ENCODE data around the gene NAP1L4. TPM values are rescaled to one million over a fixed set of nuclear protein-coding genes. Genes with fewer than 3 reads are reported as not detected.

NAP1L4 gene
- total RNA-seq, 1 donor from 2014 or later = 172 TPM

DNA sequence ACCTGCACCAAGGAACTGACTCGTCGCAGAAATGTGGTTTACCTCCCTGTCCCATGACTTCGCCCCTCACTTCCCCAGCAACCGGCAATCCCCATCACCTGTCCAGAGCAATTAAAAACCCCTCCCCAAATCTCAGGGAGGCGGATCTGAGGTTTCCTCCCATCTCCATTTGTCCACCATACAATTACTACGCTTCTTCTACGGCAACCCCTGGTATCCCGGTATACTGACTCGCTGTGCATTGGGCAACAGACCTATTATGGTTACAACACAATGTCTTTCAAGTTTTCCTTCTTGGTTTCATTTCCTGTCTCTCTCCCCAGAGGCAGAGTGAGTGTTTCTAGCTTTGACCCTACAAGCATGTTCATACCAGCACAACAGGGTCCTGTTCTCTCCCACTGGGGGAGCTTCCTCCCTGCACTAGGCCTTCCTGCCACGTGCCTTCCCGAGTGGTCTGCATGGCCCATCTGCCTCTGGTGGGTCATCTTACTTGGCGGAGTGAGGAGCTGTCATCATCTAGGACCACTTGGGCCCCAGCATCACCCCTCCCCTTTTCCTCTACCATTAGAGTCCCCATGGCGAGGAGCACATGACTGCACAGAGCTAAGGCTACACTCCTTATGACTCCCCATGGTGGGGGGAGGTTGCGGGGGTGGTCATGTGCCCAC is 30.3 kb upstream of the NAP1L4 start:
- Mint-ChIP-seq H3K27me3 (no peaks in the 10 kb centered on the region), H3K36me3 (peaks cover 11% of the 10 kb centered on the region), H3K4me1 (ENCODE audit: unreplicated experiment) (peaks cover 13% of the 10 kb centered on the region), H3K4me3 (no peak overlapping the region), H3K9me3 (no peaks in the 10 kb centered on the region), H3K27ac (peak overlapping the region; percentile 46)
- DNase-seq (ENCODE audit: extremely low spot score, unreplicated experiment) = no peak
- TF ChIP-seq, protein P1, sequence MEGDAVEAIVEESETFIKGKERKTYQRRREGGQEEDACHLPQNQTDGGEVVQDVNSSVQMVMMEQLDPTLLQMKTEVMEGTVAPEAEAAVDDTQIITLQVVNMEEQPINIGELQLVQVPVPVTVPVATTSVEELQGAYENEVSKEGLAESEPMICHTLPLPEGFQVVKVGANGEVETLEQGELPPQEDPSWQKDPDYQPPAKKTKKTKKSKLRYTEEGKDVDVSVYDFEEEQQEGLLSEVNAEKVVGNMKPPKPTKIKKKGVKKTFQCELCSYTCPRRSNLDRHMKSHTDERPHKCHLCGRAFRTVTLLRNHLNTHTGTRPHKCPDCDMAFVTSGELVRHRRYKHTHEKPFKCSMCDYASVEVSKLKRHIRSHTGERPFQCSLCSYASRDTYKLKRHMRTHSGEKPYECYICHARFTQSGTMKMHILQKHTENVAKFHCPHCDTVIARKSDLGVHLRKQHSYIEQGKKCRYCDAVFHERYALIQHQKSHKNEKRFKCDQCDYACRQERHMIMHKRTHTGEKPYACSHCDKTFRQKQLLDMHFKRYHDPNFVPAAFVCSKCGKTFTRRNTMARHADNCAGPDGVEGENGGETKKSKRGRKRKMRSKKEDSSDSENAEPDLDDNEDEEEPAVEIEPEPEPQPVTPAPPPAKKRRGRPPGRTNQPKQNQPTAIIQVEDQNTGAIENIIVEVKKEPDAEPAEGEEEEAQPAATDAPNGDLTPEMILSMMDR (conservative IDR thresholded peaks at IDR 0.05) = no peak

DNA sequence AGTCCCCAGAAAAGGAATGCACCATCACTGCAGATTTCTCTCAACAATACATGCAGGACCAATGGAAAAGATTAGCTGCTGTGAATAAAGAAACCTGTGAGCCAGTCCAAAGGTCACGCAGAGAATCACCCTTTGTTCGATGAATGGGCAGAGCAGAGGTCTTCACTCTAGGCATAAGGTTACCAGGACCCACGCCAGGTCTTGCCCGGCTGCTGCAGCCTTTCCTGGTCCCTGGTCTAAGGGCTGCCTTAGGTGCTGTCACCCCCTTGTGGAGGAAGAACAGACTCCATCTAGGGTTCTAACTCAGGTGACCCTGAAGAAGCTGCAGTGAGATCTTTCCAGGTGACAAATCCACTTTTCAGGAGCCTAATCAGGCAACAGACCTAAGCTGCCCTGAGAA is 29.0 kb upstream of the NAP1L4 start:
- Mint-ChIP-seq H3K4me1 (ENCODE audit: unreplicated experiment) (peaks cover 13% of the 10 kb centered on the region), H3K27me3 (no peaks in the 10 kb centered on the region), H3K9me3 (no peaks in the 10 kb centered on the region), H3K36me3 (peaks cover 10% of the 10 kb centered on the region), H3K4me3 (no peak overlapping the region), H3K27ac (no peak overlapping the region)
- no peak for DNase-seq (ENCODE audit: extremely low spot score, unreplicated experiment)
- TF ChIP-seq, protein P1 (conservative IDR thresholded peaks at IDR 0.05) = peak; percentile 70

DNA sequence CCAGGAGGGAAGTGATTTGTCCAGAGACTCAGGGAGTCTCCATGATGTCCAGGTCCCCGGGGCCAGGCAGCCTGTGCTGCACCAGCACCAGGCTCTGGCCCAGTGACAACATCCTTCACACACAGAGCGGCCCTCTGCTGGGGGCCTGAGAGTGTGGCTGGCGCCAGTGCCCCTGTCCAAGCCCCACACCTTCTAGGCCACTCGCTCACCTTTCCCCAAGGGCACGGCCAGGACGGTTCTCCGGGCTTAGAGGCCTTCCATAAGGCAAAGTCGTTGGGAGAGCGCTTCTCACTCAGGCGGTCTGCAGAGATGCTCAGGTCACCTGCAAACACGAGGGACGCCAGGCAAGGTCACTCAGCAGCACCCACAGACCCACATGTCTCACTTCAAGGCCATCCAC is 27.9 kb upstream of the NAP1L4 start:
- Mint-ChIP-seq H3K27ac (no peak overlapping the region), H3K4me1 (ENCODE audit: unreplicated experiment) (peaks cover 13% of the 10 kb centered on the region), H3K9me3 (no peaks in the 10 kb centered on the region), H3K36me3 (peaks cover 6% of the 10 kb centered on the region), H3K27me3 (no peaks in the 10 kb centered on the region), H3K4me3 (no peak overlapping the region)
- no peak for DNase-seq (ENCODE audit: extremely low spot score, unreplicated experiment)
- TF ChIP-seq, protein P1 (conservative IDR thresholded peaks at IDR 0.05) = no peak

DNA sequence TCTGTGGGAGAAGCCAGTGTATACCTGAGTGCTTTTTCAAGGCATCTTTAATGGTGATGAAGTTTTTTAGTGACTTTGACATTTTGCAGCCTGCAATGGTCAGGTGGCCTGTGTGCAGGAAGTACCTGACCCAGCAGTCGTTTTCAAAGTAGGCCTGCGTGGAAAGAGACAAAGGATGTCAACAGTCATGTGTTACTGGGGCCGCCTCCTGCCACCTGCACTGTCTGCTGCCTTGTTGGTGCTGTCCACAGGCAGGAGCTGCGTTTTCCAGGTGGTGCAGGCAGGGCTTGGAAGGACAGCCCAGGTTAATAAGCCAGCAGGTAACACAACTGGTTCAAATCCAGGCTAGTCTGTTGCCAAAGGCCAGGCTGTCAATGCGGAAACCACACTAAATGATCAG is 26.5 kb upstream of the NAP1L4 start:
- peaks cover 13% of the 10 kb centered on the region for H3K4me1 Mint-ChIP-seq (ENCODE audit: unreplicated experiment)
- peaks cover 6% of the 10 kb centered on the region for H3K36me3 Mint-ChIP-seq
- DNase-seq (ENCODE audit: extremely low spot score, unreplicated experiment) = no peak
- no peaks in the 10 kb centered on the region for H3K9me3 Mint-ChIP-seq
- H3K27me3 Mint-ChIP-seq = no peaks in the 10 kb centered on the region
- TF ChIP-seq, protein P1 (conservative IDR thresholded peaks at IDR 0.05) = no peak
- no peak overlapping the region for H3K27ac Mint-ChIP-seq
- no peak overlapping the region for H3K4me3 Mint-ChIP-seq

DNA sequence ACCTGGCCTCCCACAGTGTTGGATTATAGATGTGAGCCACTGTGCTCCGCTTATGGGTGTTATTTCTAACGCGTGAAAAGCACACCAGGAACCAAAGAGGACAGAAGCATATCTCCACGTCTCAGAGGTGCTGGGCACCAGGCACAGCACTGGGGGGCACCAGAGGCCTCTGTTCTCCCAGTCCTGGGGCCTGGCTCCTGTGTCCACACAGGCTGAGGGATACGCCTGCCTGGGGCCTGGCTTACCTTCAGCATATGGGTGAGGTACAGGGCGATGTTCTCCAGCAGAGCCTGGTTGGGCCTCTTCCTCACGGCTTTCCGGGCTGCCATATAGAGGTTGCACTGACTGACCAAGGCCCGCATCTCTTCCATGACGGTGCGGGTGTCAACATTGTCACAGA is 24.7 kb upstream of the NAP1L4 start:
- no peak for DNase-seq (ENCODE audit: extremely low spot score, unreplicated experiment)
- H3K27ac Mint-ChIP-seq = no peak overlapping the region
- TF ChIP-seq, protein P1 (conservative IDR thresholded peaks at IDR 0.05) = peak; percentile 16
- H3K36me3 Mint-ChIP-seq = peaks cover 3% of the 10 kb centered on the region
- H3K9me3 Mint-ChIP-seq = no peaks in the 10 kb centered on the region
- no peaks in the 10 kb centered on the region for H3K4me1 Mint-ChIP-seq (ENCODE audit: unreplicated experiment)
- H3K4me3 Mint-ChIP-seq = no peak overlapping the region
- H3K27me3 Mint-ChIP-seq = no peaks in the 10 kb centered on the region

Measured in type B pancreatic cell (in vitro differentiated cells).